ENCODE measurements around the gene SIGLEC9. TPM values are rescaled to one million over a fixed set of nuclear protein-coding genes. Genes with fewer than 3 reads are reported as not detected.

SIGLEC9 gene
- total RNA-seq, 6 experiments from 2014 or later = 3.8 to 7.9 (median 4.1) TPM

DNA sequence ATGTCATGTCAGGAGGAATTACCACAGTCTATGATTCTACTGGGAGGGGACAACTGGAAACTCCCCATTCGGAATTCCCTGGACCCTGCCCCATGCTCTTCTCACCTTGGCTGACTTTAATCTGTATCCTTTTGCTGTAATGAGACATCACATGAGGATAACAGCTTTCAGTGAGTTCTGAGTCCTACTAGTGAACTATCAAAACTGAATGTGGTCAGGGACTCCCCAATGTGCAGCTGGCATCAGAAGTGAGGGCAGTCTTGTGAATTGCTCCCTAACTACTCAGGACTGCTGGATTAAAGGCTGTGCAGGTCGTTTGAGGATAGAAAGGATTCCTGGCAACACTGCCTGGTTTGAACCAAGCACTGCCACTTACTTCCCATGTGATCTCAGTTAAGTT lies 32.6 kb downstream of the SIGLEC9 start:
- intact Hi-C loops (cut with DNase I) = no loop called here
- no peak overlapping the region for H3K4me3 ChIP-seq
- no peaks in the 10 kb centered on the region for H3K27me3 ChIP-seq
- ATAC-seq = no peak
- 16% methylated on average over 2 of the region's 2 CpGs for WGBS (ENCODE audit: insufficient coverage, low coverage, low lambda C conversion rate, missing lambda C conversion rate)
- H3K4me1 ChIP-seq = no peaks in the 10 kb centered on the region
- TF ChIP-seq POLR2A (IDR thresholded peaks at IDR 0.05) = no peak
- TF ChIP-seq, protein P1, sequence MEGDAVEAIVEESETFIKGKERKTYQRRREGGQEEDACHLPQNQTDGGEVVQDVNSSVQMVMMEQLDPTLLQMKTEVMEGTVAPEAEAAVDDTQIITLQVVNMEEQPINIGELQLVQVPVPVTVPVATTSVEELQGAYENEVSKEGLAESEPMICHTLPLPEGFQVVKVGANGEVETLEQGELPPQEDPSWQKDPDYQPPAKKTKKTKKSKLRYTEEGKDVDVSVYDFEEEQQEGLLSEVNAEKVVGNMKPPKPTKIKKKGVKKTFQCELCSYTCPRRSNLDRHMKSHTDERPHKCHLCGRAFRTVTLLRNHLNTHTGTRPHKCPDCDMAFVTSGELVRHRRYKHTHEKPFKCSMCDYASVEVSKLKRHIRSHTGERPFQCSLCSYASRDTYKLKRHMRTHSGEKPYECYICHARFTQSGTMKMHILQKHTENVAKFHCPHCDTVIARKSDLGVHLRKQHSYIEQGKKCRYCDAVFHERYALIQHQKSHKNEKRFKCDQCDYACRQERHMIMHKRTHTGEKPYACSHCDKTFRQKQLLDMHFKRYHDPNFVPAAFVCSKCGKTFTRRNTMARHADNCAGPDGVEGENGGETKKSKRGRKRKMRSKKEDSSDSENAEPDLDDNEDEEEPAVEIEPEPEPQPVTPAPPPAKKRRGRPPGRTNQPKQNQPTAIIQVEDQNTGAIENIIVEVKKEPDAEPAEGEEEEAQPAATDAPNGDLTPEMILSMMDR (IDR thresholded peaks at IDR 0.05) = no peak
- H3K36me3 ChIP-seq = no peaks in the 10 kb centered on the region
- H3K27ac ChIP-seq = no peak overlapping the region
- no peak for DNase-seq
- no peaks in the 10 kb centered on the region for H3K9me3 ChIP-seq

DNA sequence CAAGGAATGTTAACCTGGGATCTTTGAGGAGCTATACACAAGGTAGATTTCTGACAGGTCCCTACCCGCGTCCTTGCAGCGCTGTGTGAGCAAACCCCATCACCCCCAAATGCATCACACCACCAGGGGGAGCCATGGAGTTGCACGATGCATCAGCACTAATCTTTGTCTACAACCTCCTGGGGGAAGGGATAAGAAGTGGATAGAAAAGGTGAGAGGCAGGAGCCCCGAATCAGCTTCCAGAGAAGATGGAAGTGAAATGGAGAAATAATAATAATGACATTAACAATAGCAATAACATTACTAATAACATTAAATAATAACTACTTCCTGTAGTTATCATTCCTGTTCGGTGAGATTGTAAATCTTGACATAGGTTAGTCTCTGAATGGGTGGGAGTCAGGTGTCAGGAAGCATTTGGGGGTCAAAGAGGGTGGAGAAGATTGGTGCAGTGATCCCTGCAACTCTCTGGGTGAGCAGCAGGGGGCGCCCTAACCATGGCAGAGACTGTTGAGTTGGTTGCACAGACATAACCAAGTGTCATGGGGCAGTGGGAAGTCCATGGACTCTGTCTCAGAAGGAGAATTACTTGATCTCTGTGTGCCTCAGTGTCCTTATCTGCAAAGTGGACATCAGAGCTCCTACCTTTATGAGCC lies 33.9 kb downstream of the SIGLEC9 start:
- Histone ChIP-seq H3K9me3 (no peaks in the 10 kb centered on the region), H3K4me1 (no peaks in the 10 kb centered on the region), H3K36me3 (no peaks in the 10 kb centered on the region), H3K27me3 (no peaks in the 10 kb centered on the region), H3K4me3 (no peak overlapping the region), H3K27ac (no peak overlapping the region)
- intact Hi-C loops (cut with DNase I) = no loop called here
- WGBS (ENCODE audit: insufficient coverage, low coverage, low lambda C conversion rate, missing lambda C conversion rate) = 31% methylated on average over 7 of the region's 7 CpGs
- no peak for TF ChIP-seq POLR2A (IDR thresholded peaks at IDR 0.05)
- TF ChIP-seq, protein P1 (IDR thresholded peaks at IDR 0.05) = peak; percentile 32 to 64 (median 52)
- DNase-seq = peak in 1 of 3 donors; percentile 53
- peak; percentile 58 to 82 (median 61) for ATAC-seq

DNA sequence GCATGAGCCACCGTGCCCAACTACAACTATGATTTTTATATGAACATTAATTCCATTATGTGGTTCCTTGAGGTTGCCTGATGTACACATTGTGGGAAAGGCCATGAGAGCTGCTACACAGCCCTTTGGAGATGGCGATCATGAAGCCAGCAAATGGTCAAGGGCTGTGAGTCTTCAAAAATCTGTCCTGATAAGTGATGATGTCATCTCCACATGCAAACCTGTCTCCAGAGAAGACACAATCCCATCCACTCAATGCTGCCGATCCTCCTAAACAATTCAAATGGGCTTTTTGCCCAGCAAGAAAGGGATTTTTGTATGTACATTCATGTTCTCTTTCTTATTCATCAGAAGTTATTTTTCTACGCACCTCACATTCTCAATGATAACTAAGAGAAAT lies 35.0 kb downstream of the SIGLEC9 start:
- 86% methylated on average over 4 of the region's 4 CpGs for WGBS (ENCODE audit: insufficient coverage, low coverage, low lambda C conversion rate, missing lambda C conversion rate)
- Histone ChIP-seq H3K4me3 (no peak overlapping the region), H3K27me3 (no peaks in the 10 kb centered on the region), H3K4me1 (no peaks in the 10 kb centered on the region), H3K36me3 (no peaks in the 10 kb centered on the region), H3K27ac (no peak overlapping the region), H3K9me3 (no peaks in the 10 kb centered on the region)
- TF ChIP-seq, protein P1 (IDR thresholded peaks at IDR 0.05) = no peak
- no peak for TF ChIP-seq POLR2A (IDR thresholded peaks at IDR 0.05)
- no peak for ATAC-seq
- no peak for DNase-seq
- intact Hi-C loops (cut with DNase I) = no loop called here

DNA sequence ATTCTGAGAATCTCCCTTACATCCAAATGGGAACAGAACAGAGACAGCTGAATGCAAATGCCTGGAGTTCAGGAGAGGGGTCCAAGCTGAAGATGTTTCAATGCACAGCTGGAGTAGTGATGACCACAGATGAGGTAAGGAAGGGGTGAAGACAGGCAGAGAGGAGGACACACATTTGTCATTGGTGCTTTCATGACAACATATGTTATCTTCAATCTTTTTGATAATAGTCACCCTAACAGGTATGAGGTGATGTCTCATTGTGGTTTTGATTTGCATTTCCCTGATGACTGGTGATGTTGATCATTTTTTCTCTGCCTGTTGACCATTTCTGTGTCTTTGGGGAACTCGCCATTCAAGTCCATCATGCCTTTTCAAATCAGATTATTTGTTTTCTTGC lies 36.6 kb downstream of the SIGLEC9 start:
- TF ChIP-seq, protein P1 (IDR thresholded peaks at IDR 0.05) = no peak
- no peak for TF ChIP-seq POLR2A (IDR thresholded peaks at IDR 0.05)
- intact Hi-C loops (cut with DNase I) = no loop called here
- no peak for ATAC-seq

More for the DNA sequence above, 36.6 kb downstream of the SIGLEC9 start:
- no peak overlapping the region for H3K4me3 ChIP-seq
- H3K27ac ChIP-seq = no peak overlapping the region
- WGBS (ENCODE audit: insufficient coverage, low coverage, low lambda C conversion rate, missing lambda C conversion rate) = 25% methylated on average over 1 of the region's 1 CpG
- DNase-seq = no peak
- H3K27me3 ChIP-seq = no peaks in the 10 kb centered on the region
- no peaks in the 10 kb centered on the region for H3K9me3 ChIP-seq
- H3K36me3 ChIP-seq = no peaks in the 10 kb centered on the region
- no peaks in the 10 kb centered on the region for H3K4me1 ChIP-seq
